Measurements from ENCODE around the gene UBXN10.

UBXN10 gene, protein sequence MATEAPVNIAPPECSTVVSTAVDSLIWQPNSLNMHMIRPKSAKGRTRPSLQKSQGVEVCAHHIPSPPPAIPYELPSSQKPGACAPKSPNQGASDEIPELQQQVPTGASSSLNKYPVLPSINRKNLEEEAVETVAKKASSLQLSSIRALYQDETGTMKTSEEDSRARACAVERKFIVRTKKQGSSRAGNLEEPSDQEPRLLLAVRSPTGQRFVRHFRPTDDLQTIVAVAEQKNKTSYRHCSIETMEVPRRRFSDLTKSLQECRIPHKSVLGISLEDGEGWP

DNA sequence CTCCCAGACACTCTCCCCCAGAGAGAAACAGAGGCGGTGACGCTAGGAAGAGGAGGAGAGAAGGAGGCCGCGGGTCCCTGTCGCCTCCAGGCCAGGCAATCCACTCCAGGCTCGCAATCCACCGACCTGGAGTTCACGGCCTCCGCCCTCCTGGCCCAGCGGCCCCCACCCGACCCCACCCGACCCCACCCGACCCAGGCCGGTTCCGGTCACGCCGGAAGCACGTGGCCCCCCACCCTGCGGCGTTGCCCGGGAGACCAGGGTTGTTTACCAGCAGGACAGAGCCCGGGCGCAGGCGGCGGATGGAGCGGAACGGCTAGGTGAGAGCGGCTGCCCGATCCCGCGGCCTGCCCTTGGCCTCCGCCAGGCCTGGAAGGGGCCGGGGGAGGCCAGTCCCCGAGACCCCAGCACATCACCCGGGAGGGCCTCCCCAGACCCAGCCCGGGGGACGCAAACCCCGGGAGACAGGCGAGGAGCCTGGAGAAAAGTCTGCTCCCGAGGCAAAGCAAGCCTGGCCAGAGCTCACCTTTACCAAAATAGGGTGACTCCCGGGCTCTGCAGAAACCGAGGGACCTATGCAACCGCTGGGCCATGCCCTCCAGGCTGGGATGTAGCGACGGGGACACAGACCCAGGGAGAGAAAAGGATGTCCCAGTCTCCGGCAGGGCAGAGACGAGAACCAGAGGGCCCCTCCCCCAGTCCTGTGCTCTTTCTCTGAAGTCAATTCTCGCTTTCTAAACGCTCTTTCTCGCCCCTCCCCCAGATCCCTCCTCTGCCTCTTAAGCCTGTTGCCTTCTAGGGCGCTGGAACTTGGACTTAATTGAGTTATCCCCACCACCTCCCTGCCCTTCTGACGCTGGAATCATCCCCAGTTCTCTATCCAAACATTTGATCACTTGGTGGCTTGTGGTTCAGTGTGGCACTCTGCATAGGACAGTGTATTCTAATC lies at the start of gene UBXN10, which contains the start of gene PLA2G2C:
Gene UBXN10, plus strand, starts transcription at position 263 of the 949 bp plus-strand sequence. CDS start 4,466 bp downstream, outside the sequence.
Gene PLA2G2C, minus strand, starts transcription at position 685 of the 949 bp plus-strand sequence. CDS start 9,155 bp downstream, outside the sequence.
- DNase-seq (ENCODE audit: low read depth, low spot score), result no peak
- no peak within 1 kb of the TSS for H3K27ac ChIP-seq

DNA sequence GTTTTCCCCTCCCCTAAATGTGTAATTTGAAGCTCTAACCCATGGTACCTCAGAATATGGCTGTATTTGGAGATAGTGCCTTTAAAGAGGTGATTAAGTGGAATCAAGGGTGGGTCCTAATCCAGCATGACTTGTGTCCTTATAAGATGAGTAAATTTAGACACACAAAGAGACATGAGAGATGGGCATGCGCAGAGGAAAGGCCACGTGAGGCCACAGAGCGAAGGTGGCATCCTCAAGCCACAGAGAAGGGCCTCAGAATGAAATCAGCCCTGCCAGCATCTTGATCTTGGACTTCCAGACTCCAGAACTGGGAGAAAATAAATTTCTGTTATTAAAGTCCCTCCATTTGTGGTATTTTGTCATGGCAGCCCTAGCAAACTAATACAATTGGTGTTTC lies 49.6 kb upstream of the UBXN10 start:
- no peak overlapping the region for H3K27ac ChIP-seq
- no peak for DNase-seq (ENCODE audit: low read depth, low spot score)

DNA sequence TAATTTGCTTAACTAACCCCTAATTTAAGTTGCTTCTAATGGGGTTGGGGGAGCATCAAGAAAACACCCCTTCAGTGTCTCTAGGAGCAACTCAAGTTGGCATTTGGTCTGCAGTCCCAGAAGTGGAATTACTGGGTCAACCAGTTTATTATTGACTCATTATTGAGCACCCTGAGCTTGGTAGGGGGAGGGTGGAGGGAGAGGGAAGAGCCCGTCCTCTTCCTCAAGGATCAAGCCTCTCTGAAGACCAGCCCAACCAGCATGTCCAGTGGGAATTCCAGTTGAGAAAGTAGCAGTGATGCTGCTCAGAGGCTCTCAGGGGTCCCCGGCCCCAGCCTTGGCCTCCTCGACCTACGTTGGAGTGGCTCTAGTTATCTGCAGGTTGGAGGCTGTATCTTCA lies 48.8 kb upstream of the UBXN10 start:
- DNase-seq (ENCODE audit: low read depth, low spot score), result peak; percentile 33
- no peak overlapping the region for H3K27ac ChIP-seq

DNA sequence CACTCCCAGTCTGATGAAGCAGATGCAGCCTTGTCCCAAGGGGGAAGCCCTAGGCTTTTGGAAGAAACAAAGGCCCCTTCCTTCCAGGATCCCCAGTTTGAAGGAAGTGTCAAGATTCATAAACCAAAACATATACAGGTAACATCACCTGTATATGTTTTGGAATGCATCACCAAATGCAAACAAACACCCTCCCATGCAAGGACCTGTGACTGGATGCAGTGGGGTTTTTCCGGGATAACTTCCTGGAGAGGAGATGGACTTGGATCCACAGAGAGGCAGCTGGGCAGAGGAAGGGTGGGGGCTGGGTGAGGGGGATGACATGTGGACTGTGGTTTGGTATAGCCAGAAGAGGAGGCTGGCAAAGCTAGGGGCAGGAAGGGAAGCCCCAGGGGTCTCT lies 48.3 kb upstream of the UBXN10 start:
- DNase-seq (ENCODE audit: low read depth, low spot score), result no peak
- H3K27ac ChIP-seq, result no peak overlapping the region

DNA sequence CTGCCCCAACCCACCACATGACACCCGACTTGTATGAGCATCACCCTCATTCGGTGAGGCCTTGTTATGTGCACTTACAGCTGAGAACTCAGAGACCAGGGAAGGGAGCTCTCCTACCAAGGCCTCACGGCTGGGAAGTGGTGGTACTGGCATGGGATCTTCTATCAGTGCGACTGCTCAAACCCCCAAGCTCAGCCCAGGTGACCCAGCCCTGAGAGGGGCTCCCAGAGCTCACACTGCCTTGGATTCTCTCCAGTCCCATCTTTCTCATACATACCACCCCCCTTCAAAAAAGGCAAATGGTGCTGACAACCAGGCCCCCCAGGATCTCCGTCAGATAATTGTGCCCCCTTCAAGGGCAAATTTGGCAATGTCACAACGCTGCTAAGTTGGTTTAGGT lies 47.5 kb upstream of the UBXN10 start:
- DNase-seq (ENCODE audit: low read depth, low spot score), result no peak
- H3K27ac ChIP-seq, result no peak overlapping the region

DNA sequence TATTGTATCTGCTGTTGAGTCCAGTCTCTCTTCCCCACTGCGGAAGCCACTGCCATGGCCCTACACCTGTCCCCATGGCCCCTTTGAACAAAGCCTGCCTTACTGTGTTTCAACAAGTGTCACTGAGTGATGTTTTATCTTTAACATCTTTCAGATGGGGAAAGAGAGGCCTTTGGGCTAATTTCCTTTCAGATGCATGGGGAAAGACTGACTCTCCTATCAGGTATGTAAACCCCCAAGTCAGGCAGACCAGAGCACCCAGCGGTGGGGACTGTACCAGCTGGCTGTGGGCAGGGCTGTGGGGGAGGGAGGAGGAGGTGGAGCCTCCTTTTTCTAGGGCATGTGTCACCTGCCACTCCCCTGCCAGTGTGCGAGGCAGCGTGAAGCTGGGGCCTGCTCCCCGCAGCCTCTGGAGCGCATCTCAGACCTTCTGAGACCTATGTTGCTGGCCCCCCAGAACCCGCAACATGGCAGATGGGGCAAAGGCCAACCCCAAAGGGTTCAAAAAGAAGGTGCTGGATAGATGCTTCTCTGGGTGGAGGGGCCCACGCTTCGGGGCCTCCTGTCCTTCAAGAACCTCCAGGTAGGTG lies 46.8 kb upstream of the UBXN10 start, which contains the start of gene PLA2G2F:
Gene PLA2G2F, plus strand, starts transcription at position 363 of the 590 bp plus-strand sequence. Its CDS starts 105 bp downstream, at position 468.
- no peak within 1 kb of the TSS for H3K27ac ChIP-seq

DNA sequence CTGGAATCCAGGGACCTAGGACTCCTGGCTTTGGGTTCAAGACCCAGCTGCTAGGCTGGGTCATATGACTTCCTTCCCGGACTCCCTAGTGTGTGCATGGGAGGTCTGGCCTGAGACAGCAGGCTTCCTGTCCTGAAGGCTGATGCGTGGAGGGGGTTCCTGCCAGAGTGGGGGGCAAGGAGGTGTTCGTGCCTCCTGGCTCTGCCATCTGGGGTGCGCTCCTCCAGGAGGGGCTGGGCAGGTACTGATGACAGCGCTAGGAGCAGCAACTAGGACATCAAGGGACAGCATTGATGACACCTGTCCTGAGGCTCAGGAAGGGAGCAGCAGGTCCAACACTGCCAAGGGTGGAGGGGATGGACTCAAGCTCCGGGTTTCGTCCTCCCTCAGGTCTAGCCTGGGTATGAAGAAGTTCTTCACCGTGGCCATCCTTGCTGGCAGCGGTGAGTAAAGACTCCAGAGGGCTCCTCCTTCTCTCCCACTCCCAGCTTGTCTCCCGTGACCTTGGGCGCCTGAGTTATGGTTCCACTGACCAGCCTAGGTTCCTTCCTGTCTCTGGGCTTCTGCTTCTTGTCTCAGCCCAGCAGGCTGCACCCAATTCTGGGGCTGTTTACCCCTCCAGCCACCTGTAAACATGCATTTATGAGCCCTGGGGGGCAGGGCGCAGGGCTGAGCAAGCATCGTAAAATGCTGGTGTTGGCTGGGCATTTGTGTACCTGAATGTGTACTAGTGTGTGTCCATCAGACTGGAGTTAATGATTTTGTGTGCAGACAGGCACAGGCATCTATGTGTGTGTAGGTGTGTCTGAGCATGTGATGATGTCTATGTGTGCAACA lies 45.9 kb upstream of the UBXN10 start:
- no peak for DNase-seq (ENCODE audit: low read depth, low spot score)

More for the DNA sequence above, 46.8 kb upstream of the UBXN10 start, which contains the start of gene PLA2G2F:
- no peak for DNase-seq (ENCODE audit: low read depth, low spot score)

DNA sequence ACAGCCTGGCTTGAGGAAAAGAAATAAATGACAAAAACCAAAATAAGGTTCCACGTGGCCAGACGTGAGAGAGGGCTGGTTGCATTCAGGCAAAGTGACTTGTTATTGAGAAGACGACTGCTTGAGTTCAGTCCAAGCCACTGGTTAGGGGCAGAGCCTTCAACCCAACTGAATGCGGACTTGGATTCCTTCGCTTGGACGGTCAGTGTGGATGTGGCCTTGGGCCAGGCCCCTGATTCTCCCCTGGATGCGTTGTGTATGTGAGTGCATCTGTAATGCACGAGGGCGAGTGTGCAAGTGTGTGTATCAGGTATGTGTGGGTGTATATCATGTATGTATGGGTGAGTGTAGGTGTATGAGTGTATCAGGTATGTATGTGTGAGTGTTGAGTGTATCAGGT lies 44.9 kb upstream of the UBXN10 start:
- no peak for DNase-seq (ENCODE audit: low read depth, low spot score)
- no peak overlapping the region for H3K27ac ChIP-seq

More for the DNA sequence above, 45.9 kb upstream of the UBXN10 start:
- no peak overlapping the region for H3K27ac ChIP-seq

DNA sequence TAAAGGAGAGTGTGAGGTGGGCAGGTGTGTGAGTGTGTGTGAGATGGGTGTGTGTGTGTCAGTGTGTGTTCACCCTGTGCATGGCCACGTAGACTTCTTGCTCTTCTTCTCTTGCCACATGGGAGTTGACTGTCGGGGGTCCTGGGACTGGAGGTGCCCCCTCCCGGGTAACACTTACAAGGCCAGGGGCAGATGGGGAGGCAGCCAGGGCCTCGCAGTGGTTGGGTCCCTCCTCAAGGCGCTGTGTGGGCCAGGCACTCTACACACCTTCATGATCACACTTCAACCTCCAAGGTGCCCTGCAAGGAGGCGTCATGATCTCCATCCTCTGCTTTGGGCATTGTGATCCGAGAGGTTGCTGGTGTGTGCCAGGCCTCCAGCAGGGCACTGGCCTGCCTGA lies 44.4 kb upstream of the UBXN10 start:
- no peak for DNase-seq (ENCODE audit: low read depth, low spot score)
- no peak overlapping the region for H3K27ac ChIP-seq

DNA sequence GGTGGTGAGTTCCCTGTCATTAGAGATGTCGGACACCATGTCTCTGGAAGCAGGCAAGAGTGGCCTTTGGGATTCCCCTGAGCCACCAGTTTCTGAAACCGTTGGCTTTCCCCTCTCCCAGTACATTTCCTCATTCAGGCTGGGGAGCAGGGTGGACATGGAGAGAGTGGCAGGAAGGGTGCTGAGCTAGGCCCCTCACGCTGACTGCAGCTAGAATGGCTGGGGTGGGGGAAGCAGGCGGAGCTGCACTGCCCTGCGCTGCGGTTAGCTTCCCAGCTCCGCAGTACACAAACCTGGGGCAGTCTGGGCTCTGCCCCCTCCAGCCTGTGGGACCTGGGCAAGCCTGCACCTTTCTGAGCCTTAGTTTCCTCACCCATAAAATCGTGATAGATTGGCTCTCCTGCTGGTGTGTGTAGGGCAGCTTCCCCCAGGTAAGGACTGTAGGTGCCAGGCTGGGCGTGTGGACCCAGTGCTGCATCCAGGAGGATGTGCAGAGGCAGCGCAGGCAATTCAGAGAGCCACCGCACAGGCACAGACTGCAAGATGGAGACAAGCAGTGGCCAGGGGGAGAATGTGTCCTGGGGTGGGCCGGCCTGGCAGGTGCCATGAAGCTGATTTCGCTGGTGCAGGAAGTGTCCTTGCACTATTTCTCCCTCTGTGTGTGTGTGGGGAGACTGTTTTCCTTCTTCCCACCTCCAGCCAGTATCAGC lies 43.7 kb upstream of the UBXN10 start:
- H3K27ac ChIP-seq, result no peak overlapping the region
- no peak for DNase-seq (ENCODE audit: low read depth, low spot score)

DNA sequence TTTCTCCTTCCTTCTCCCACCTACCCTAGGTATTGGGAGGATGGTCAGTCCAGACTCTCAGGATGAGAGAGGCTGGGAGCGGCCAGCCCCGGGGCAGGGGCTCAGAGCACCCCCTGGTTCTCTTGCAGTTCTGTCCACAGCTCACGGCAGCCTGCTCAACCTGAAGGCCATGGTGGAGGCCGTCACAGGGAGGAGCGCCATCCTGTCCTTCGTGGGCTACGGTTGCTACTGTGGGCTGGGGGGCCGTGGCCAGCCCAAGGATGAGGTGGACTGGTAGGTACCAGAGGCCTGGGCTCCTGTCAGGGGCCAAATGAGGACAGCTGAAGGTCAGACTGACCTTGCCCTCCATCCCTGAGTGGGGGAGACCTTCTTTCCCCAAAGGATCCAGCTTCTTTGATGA lies 42.6 kb upstream of the UBXN10 start:
- DNase-seq (ENCODE audit: low read depth, low spot score), result no peak
- H3K27ac ChIP-seq, result no peak overlapping the region

DNA sequence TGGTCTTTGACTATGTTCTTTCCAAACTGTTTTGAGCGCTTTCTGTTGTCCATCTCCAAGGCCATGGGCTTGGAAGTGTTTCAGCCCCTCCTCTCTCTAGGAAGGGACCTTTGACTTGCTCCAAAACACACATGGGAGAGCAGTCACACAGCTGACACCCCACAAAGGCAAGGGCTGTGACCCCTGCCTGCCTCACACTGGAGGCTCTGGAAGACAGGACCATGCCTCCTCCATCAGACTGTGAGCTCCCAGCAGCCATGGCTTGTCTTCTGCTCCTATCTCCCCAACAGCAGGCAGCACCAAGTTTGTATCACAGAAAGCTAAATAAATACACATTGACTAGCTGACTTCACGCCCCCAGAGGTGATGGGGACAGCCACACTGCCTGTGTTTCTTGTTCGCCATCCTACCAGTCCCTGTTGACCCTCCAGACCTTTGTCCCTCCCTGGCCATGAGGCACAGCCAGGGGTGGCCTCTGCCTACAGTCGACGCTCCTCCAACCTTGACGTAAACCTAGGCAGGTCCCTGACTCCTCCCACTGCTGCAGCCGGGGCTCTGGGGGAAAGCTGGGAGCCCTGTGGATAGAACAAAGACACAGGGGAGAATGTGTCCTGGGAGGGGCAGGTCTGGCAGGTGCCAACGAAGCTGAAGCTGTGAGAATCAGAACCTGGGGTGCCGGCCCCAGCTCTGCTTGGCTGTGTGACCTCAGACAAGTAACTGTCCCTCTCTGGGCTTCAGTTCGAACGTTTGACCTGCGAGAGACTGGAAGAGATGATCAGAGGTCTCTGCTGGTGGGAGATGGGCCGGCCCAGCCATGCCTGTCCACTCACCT lies 41.9 kb upstream of the UBXN10 start:
- DNase-seq (ENCODE audit: low read depth, low spot score), result no peak
- no peak overlapping the region for H3K27ac ChIP-seq

DNA sequence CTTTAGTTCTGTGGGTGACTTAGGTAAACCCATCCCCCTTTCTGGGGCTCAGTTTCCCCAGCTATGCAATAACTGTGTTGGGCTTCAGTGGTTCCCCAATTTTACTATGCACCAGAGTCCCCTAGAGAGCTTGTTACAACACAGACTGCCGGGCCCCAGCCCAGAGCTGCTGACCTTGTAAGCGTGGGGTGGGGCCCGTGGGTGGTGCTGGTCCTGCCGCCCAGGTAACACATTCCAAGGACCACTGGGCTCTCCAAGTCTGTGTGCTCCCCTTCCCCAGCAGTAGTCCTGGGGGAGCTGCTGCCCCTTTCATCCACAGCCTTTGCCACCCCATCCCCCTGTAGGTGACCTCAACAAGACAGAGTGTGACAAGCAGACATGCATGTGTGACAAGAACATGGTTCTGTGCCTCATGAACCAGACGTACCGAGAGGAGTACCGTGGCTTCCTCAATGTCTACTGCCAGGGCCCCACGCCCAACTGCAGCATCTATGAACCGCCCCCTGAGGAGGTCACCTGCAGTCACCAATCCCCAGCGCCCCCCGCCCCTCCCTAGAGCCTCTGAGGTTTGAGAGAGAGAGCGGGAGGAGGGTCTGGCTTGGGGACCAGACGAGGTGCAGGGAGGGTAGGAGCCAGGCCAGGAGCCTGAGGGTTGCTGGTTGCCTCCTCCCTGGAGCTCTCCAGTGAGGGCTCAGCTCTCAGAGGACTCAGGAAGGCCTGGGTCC lies 37.9 kb upstream of the UBXN10 start:
- DNase-seq (ENCODE audit: low read depth, low spot score), result no peak
- no peak overlapping the region for H3K27ac ChIP-seq

DNA sequence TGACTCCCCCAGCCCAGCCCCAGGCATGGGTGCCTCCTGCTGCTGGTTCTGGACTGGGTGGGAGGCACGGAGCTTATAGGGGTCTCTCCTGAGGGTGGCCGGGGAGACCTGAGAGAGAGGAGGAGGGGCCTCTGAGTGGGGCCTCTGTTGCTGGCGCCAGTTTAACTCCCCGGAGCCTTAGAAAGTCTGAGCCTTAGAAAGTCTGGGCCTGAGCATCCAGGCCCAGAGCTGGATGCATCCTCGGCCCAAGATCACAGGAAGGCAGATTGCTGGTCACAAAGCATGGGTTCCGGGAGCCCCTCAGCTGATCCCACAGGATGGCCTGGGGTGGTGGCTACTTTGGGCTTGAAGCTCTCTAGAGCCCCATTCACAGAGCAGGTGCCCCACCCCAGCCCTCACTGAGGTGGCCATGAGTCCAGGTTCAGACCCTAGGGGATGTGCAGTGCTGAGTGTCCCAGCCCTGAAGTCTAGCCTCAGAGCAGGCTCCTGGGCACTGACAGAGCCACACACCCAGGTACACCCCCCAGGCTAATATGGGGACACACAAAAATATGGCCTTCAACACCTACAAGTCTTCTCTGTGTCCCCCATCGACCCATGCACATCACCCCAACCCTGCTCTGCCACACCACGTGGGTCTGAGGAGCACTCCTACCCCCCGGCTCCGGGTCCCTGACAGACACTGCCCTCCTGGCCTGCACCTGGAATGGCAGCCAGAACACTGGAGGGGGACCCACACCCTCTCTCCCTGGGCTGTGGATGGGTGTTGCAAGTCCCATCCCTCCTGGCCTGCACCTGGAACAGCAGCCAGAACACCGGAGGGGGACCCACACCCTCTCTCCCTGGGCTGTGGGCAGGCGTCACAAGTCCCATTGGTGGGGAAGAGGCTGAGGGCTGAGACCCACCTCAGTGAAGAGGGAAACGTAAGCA lies 37.1 kb upstream of the UBXN10 start:
- DNase-seq (ENCODE audit: low read depth, low spot score), result no peak
- no peak overlapping the region for H3K27ac ChIP-seq

DNA sequence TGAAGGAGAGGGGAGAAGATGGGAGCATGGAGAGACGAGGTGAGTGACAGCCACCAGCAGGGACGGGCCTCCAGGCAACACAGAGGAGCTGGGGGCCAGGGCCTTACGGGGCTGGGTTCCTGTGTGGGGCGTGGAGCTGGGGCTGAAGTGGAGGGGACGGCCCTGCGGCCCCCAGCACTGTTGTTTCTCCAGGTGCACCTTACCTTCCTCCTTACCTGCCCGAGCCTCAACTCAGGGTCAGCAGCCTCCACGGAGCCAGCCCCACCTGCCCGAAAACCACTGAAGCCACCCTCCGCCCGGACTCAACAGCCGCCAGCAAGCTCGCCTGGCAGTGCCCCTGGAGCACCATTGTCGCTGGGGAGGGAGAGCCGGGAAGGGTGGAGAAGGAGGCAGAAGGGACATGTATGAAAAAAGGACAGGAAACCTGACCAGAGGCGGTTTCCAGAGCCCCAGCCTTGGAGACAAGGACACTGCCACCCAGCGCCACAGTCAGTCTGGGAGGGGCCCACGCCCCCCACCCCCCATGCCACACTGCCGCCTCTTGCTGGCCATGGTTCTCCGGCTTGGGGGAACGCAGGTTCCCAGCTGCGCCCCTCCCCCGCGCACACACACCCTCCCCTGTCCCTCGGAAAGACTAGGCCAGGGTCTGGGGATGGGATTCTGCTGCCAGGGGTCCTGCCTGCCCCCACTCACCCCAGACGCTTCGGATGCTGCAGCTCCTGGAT lies 36.1 kb upstream of the UBXN10 start:
- no peak overlapping the region for H3K27ac ChIP-seq
- DNase-seq (ENCODE audit: low read depth, low spot score), result no peak

DNA sequence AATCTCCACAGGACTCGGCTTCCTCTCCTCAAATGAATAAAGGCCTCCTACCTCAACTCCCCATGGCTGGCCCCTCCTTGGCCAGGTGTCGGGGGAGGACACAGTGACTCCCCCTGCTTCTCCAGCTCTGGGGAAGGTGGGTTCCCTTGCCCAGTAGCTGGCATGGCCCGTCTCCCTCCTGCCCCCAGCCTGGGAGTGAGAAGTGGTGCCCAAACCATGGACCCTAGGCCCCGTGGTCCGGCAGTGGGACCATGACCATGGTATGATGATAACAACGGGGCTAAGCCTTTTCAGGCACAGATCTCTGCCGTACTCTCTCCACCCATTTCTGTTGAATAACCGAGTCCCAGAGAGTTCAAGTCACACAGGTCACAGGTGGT lies 35.6 kb upstream of the UBXN10 start:
- DNase-seq (ENCODE audit: low read depth, low spot score), result no peak
- no peak overlapping the region for H3K27ac ChIP-seq
